ENCODE results near the gene CRIM1.

GRCh38 chr2:36516136-36516870, 160.7 kb downstream of the CRIM1 start:
- no peak for TF ChIP-seq CTCF (IDR thresholded peaks at IDR 0.05)
- no peak for TF ChIP-seq POLR2A (IDR thresholded peaks at IDR 0.05)
- no peak for TF ChIP-seq EP300 (IDR thresholded peaks at IDR 0.05; ENCODE audit: low read depth)
- TF ChIP-seq POLR2AphosphoS5 (IDR thresholded peaks at IDR 0.05) = no peak
